Stimulated activated naive CD4-positive, alpha-beta T cell treated with Interleukin-2 at 50 U/mL for 16 hours (primary cell): ENCODE results near the gene ATP6V1C2.
"Not testable (repeated sequence)": the region's sequence is repeated elsewhere in the genome, so short reads cannot be mapped to it uniquely, and the experiment has no call there.

Source experiments
- DNase-seq: peaks from one replicate; lab custom pipeline; 2025; lab: John Stamatoyannopoulos, UW

ATP6V1C2 gene

DNA sequence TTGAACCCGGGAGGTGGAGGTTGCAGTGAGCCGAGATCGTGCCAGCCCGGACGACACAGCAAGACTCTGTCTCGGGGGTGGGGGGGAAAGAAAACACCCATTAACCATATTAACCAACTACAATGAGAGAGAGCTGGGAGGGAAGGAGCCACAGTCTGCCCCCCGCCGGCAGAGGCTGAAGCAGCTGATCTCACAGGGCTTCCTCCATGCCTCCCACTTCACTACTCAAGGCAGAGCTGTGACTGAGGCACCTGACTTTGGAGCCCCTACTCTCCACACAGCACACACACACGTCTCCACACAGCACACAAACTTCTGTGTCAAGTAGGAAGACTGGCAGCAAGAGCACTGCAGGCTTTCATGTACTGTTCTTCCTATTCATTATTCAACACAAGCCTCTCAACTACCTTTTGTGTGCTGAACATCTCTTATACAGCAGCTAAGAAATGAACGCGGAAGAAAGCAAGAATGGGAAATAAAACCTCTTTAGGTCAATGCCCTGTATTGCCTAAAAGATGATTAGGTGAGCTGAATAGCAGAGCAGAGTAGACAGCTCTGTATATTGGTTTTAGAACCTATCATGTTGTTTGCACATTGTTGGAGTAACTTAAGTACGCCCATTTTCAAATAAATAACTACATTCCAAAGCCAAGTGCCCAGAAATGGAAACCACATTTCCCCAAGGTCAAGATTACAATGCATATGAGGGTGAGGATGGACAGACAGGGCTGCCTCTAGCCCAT is 65.0 kb downstream of the ATP6V1C2 start:
- DNase-seq: no peak

DNA sequence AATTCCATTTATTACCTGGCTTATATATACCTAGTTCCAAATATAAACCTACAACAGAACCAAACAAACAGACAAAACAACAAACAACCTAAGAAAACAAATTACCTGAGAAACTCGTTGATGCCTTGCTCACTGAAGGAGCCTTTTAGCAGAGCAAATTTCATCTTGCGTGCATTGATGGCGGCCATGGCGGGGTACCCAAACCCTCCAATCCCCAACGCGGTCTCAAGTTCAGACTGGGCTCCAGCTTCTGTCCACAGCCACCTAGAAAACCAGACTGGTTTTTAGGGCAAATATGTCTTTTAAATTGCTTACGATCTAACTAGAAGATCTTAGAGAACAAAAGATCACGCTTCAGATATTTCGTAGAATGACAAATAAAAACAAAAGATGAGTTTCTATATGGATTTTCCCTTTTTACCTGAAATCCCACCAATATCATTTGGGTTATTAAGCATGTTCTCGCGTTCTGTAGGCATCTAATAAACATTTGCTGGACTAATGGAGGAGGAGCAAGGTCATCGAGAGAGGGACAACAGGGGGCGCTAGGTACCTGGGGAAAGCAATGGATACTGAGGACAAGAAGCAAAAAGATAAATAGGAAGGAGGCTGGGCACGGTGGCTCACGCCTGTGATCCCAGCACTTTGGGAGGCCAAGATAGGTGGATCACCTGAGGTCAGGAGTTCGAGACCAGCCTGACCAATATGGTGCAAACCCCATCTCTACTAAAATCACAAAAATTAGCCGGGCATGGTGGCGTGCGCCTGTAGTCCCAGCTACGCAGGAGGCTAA is 65.9 kb downstream of the ATP6V1C2 start:
- DNase-seq: peak; percentile 17

DNA sequence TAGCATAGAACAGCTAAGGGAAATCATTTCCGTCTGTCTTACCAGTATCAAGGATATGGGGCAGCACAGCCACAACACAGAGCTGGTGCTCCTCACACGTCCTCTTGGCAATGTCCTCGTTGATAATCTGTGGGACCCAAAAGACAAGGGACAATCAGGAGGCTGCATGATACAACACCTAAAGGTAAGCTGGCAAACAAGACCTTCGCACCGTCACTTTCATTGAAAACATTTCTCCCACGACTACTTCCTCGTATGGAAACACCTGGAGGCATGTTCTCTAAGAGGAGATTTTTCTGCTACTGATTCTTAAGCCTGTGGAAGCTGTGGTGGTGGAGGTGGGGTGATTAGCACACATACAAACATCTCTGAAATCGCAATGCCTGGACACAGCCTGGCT is 67.4 kb downstream of the ATP6V1C2 start:
- no peak for DNase-seq

DNA sequence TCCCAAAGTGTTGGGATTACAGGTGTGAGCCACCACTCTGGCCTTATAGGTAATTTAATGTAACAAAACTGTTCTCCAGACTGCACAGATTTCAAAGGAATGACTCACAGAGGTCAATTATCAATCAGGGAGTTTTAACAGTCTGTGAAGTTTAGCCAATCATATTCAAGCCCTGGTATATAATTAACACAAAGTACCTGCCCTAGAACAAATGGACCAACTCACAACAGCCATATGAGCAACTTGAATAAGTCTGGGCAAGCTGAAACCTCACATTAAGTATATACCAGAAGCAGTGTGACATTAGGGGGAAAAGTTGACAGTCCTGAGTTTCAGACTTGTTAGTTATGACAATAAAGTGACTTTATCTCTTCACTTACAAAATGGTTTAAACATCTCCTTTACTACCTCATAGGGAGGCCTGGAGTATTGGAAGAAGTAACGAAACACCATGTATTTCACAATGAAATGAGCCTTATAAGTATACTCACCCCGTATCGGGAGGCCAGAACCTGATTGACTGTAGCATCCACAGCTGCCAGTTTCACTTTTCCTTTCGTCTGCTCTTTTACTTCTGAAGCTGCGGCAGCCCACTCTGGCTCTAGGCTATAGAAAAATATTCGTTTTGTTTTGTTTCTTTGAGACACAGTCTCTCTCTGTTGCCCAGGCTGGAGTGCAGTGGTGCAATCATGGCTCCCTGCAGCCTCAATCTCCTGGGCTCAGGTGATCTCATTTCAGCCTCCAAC is 69.0 kb downstream of the ATP6V1C2 start:
- peak; percentile 46 for DNase-seq

DNA sequence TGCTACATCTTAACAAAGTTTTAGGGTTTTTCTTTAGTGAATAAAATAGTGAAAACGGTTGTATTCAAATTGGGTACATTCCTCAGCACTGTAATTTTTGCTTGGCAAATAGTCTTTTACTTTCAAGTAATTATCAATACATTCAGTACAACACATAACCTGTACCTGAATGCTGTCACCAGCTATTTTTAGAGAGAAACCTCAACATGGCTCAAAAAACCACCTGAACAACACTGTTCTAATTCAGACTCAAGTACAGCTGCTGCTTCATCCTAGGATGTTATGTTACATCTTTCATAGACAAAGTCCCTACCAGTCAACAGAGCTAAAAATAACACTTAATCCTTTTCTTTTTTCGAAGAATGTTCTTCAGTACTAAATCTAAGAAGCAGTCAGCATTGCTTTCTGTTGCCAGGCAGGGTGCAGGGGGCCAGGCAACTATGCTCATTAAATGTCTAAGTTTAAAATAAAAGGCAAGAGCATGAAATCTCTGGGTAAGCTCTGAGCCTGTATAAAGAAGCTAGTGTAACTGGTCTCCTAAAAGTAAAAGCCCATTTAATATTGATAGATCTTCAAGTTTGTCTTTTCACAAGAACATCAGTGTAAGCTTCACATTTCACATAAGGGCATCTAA is 70.7 kb downstream of the ATP6V1C2 start:
- no peak for DNase-seq

DNA sequence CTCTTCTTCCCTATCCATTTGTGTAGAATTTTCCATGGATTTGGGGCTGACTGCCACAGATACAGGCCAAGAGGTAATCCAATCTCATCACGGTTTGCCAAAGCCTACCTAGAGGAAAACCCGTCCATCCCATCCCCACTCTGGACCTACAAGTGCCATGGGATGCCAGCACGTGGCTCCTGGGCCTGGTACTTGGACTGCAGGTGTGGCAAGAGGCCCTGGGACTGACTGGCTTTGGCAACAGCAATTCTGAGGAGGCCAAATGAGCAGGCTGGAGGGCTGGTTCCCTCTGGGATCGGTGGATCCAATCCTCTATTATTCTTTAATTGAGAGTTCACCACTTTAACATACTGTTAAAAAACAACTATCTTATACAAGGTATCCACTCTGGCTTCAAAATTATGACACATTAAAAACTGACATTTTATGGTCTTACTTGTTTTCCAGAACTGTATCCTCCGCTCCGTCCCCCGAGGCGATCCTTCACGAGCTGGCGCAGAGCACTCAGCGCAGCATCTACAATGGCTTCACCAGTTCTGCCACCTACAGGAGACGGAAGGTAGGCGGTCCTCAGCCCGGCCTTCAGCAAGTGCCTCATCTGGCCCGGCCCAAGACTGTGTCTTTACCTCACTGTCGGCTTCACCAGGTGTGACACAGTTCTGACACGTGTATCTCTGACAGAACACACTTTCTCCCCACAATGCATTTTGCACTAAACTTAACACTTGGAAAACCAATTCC is 71.4 kb downstream of the ATP6V1C2 start:
- DNase-seq: no peak

DNA sequence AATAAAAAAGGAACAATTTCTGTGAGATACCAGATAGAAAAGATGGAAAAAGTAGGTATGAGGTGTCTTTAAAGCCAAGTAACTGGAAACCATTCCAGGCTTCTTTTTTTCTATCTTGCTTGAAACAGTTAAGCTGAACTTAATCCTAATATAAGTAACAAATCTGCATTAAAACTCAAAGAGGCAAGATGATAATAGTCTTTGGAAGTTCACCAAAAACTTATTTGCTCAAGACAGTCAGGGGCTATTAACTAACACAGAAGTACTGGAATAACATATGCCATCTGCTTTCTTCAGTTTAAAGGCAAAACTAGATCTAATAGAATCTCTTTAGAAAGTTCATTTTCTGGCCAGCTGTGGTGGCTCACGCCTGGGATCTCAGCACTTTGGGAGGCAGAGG is 72.4 kb downstream of the ATP6V1C2 start:
- DNase-seq: no peak

DNA sequence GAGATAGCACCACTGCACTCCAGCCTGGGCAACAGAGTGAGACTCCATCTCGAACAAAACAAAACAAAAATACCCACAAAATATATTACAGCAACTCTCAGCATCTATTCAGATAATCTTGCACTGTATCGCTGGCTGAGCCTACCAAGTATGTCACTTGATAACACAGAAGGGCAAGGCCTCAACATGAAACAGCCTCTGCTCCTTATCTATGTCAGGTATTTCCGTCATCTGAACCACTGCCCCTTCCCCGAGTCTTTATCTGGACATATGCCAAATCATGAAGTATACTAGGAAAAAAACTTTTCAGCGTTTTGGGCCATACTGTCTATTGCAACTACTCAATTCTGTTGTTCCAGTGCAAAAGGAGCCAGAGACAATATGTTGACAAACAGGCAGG is 73.4 kb downstream of the ATP6V1C2 start:
- no peak for DNase-seq

DNA sequence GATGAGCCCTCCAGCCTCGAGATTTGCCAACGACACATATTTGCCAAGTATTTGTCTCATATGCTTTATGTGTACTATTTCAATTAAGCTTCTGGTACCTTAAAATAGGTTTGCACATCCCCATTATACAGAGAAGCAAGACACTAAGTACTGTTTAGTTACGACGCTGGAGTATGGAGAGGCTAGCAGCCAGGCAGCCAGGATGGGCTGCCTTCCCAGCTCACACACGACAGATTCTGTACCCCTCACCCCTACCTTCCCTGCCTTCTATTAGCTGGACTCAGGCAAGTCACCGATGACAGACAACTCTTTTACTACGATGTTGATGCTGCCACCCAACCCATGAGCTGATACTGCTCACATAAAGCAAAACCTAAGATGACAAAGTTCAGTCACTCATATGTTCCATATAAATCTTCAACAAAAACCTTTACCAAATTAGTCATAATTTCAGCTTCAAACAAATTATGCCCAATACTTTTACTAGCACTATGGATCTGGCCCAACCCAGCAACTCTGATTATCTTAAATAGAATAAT is 74.1 kb downstream of the ATP6V1C2 start:
- DNase-seq: no peak

DNA sequence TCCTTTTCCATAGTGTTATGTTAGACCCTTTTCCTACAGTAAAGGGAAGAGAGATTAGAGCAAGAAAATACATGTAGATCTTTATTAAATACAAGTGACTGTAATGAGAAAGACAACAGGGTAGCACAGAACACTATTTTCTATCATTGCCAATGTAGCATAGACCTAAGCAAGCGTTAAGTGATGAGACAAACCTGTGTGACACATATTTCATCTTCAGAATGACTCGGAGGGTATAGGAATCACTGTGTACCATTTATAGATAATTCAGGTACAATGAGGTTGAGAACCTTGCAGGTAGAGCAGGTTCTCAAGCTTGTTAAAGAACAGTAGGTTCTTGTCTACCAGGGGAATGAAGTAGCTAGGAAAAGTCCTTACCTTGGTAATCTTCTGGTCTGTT is 75.3 kb downstream of the ATP6V1C2 start:
- no peak for DNase-seq

DNA sequence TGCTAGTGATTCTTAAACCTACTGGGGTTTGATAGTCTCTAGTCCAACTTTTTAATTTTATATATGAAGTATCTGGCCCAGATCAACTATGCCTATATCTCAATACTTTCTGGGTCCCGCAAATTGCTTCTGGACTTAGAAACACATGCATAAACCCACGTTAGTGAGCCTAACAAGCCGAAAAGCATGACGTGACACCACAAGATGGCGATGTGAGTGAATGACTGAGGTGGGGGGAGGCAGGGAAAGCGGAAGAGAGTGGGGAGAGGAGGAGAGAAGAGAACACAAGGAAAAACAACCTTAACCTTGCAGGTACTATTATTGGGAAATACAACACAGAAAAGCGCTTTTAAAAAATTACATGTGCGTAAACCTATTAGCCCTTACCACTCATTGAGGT is 77.4 kb downstream of the ATP6V1C2 start:
- DNase-seq: no peak

DNA sequence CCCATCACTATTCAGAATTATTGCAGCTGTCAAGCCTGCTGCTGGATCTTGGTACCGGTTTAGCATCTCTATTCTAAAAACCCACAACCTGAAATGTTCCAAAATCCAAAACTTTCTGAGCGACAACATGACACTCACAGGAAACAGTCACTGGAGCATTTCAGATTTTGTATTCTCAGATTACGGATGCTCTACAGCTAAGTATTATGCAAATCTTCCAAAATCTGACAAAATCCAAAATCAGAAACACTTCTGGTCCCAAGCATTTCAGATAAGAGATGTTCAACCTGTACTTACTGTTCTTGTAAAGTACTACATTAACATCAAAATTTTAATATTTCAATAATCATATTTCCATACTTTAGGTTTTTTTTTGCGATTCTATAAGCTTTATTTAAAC is 78.7 kb downstream of the ATP6V1C2 start:
- no peak for DNase-seq

DNA sequence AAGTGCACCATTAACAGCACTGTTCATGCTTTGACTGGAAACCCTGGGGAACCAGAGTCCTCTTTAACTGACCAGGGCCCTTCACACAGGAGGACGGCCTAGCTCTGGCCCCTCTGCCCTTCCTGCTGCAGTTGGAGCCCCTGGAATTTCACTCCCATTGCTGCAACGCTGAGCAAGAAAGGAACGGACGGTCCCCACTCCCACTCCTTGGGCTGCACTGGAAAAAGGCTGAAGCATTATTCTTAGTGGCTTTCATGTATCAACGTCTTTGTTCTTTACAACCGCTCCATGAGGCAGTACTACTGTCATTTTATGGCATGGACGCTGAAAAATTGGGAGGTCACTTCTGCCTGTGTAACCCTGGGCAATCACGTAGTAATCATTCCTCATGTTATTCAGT is 81.2 kb downstream of the ATP6V1C2 start:
- DNase-seq: no peak

DNA sequence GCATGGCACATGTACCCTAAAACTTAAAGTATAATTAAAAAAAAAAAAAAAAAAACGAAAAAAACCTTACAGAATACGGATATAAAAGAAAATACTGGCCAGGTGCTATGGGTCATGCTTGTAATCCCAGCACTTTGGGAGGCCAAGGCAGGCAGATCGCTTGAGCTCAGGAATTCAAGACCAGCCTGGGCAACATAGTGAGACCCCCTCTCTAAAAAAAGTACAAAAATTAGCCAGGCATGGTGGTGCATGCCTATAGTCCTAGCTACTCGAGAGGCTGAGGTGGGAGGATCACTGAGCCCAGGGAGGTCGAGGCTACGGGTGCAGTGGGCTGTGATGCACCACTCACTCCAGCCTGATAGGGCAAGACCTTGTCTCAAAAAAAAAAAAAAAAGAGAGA is 84.6 kb downstream of the ATP6V1C2 start:
- not testable (repeated sequence) for DNase-seq

DNA sequence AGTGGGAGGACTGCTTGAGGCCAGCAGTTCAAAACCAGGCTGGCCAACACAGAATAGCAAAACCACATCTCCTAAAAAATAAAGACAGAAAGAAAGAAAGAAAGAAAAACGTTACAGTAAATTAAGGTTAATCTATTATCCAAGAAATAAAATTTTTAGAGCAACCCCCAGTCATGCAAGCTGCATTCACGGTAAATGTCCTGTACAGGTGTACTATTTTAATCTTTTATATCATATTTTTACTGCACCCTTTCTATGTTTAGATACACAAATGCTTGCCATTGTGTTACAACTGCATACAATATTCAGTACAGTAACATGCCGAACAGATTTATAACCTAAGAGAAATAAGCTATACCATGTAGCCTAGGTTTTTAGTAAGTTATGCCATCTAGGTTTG is 85.1 kb downstream of the ATP6V1C2 start:
- DNase-seq: no peak

DNA sequence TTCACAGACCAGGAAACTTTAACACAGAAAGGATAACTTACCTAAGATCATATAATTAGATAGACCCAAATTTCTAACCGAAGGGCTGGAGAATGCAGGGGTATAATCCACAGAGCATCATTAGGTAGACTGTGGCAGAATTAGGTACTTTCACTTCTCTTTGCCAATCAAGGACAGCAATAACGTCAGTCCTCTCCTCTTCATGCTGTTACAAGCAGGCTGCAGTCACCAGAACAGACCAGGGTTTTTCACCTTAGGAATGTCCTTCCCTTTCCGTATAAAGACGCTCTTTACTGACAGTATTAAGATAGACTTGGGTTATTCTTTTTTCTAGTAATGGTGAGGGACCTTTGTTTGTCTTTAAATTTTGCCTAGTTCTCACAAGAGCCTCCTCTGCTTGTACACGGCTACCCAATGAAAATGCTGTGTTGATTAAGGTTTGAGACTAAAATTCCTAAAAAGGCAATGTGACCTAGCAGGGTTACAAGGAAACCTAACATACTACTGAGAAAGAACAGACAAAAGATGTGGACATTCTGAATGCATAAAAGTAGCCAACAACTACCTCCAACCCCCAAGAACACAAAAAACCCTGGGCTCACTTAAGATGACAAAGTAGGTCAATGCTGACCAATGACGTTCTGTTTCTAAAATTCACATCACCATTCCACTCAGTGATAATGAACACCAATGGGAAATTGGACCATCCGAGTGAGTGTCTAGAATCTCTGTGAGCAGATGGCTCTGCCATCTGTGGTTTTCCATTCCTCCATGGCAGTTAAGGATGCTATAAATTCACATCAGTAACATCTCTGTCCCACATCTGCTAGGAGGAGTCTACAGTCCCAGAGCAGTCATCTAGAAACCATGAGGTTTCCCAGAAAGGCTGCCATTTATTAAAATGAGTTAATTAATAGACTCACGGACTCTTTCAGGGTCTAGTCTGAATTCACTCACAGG is 89.1 kb downstream of the ATP6V1C2 start:
- DNase-seq: no peak

DNA sequence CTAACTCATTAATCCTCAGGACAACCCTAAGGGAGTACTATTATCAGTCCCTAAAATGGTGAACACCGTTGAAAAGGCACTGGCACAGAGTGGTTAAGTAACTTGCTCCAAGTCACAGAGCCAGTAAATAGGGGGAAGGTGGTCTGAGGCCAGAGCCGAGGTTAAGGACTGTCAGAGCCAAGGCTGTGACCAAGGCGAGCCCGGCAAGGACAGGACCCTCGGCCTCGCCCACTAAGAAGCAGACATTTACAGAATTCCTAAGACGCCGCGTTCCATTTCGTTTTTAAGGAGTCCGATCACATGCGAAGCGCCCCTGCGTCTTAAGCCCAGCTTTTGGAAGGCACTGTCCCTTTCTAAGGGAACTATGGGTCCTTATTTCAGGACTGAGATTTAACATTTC is 90.1 kb downstream of the ATP6V1C2 start:
- no peak for DNase-seq

DNA sequence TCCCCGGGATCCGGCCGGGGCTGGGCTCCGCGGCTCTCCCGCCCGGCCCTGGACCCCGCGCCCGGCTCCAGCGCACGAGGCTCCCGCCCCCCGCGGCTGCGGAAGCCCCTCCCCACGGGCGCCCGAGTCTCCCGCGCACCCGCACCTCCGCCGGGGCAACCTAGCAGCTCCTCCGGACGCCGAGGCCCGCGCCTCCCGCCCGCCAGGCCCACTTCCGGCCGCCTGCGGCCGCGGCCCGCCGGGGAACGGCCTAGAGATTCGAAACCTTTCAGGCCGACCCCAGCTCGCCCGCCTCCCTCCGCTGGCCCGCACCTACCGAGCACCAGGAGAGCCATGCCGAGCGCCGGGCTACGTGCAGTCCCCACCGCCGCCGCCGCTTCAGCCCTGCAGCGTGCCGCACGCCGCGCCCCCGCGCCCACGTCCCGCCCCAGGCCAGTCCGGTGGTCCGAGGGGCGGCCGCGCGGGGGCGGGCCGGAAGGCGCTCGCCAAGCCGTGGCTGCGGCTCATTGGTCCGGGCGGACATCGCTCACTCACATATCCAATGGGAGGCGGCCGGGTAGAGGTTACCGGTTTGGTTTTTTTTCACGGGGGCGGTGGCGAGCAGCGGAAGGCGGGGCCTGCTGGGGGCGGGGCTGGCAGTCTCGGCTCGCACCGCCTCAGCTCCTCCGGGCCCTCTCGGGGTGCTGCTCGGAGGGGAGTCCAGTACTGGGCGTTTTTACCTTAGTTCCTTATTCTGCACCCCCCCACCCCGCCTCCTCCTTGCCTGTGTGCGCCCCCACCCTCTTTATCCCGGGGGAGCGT is 91.1 kb downstream of the ATP6V1C2 start, which contains the start of gene PDIA6:
Gene PDIA6, minus strand, starts transcription at position 424 of the 801 bp plus-strand sequence. Its CDS starts 89 bp downstream, at position 335.
- DNase-seq: peak; percentile 96
